ENCODE data around the gene MRPL23.

DNA sequence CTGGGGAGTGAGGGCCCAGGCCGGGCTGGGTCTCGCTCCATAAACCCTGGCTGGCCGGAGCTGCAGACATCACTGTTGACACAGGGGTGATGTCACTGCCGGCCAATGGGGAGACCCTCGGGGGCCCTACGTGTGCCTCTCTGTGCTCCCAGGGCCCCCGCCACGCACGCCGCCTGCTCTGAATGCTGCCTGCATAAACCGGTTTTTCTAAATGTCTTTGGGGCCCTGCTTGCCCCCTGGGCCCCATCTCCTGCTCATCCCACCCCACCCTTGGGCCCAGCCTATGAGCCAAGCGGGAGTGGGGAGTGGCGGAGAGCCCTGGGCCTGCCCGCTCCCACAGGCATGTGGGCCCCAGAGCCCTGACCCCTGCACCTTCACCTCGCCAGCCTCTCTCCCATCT, 42.8 kb downstream of the MRPL23 start:
- TF ChIP-seq, protein P1, sequence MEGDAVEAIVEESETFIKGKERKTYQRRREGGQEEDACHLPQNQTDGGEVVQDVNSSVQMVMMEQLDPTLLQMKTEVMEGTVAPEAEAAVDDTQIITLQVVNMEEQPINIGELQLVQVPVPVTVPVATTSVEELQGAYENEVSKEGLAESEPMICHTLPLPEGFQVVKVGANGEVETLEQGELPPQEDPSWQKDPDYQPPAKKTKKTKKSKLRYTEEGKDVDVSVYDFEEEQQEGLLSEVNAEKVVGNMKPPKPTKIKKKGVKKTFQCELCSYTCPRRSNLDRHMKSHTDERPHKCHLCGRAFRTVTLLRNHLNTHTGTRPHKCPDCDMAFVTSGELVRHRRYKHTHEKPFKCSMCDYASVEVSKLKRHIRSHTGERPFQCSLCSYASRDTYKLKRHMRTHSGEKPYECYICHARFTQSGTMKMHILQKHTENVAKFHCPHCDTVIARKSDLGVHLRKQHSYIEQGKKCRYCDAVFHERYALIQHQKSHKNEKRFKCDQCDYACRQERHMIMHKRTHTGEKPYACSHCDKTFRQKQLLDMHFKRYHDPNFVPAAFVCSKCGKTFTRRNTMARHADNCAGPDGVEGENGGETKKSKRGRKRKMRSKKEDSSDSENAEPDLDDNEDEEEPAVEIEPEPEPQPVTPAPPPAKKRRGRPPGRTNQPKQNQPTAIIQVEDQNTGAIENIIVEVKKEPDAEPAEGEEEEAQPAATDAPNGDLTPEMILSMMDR (IDR thresholded peaks at IDR 0.05; ENCODE audit: extremely low read depth in 1 of 2, insufficient read depth in 1 of 2, low read depth in 1 of 2, low read length in 2 of 2) = no peak
- TF ChIP-seq POLR2A (IDR thresholded peaks at IDR 0.05; ENCODE audit: low read depth, low read length) = no peak
- TF ChIP-seq POLR2AphosphoS5 (IDR thresholded peaks at IDR 0.05; ENCODE audit: insufficient read depth, low read depth, low read length) = no peak
- TF ChIP-seq GATA2 (IDR thresholded peaks at IDR 0.05; ENCODE audit: insufficient read depth, insufficient read length, low read depth, low read length) = no peak
- no peak for TF ChIP-seq MYC (IDR thresholded peaks at IDR 0.05; ENCODE audit: low read depth, low read length)
- no peak for TF ChIP-seq EZH2 (IDR thresholded peaks at IDR 0.05; ENCODE audit: borderline replicate concordance, low read depth, low read length, severe bottlenecking)
